Measurements from ENCODE around the gene ARHGAP35. TPM values are rescaled to one million over a fixed set of nuclear protein-coding genes. Genes with fewer than 3 reads are reported as not detected.

Gene ARHGAP35
- total and polyA plus RNA-seq, 4 donors = 11.0 to 64.4 (median 38.1) TPM

DNA sequence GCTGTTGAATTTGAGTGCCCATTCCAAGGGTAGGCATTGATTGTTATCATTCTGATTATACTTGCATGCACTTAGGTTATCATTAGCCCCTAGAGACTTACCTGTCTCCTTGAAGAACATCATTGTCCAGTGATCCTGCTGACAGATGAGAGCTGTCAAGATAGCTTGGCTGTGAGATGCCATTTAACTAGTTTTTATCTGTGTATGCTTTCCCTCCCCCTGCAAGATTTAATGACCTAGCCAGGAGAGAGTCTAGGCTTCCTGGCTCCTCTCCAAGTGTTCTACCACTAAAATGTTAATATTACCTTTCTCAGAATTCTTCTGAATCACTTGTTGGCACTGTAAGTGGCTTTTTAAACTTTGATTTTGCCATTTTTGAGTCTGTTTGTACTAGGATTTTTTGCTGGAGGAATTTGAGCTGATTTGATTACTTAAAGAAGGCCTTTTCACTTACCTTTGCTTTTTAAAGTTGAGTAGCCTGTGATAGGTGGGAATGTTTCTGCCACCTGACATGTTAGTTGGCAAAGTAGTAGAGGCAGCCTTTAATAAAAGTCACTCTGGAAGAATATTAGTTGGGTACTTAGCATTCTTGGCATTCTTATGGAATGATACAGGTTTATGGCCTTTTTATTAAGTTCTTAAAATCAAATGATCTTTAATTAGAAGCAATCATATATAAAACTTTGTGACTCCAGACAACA is 41.1 kb downstream of the ARHGAP35 start:
- Histone ChIP-seq H3K4me1 (ENCODE audit: control insufficient read depth in 1 of 2, insufficient read depth in 2 of 2, low read length in 2 of 2) (peaks cover 5 to 14% of the 10 kb centered on the region in 2 donors), H3K9me3 (ENCODE audit: control insufficient read depth, low read length) (no peaks in the 10 kb centered on the region), H3K4me3 (ENCODE audit: low read length in 2 of 2) (no peak overlapping the region), H3K27ac (ENCODE audit: low read depth in 1 of 2, low read length in 2 of 2) (no peak overlapping the region), H3K36me3 (ENCODE audit: control insufficient read depth in 1 of 2, insufficient read depth in 2 of 2, low read length in 1 of 2) (no peaks in the 10 kb centered on the region), H3K27me3 (ENCODE audit: control insufficient read depth in 1 of 2, insufficient read depth in 2 of 2, low read length in 1 of 2) (no peaks in the 10 kb centered on the region)
- no peak for ATAC-seq (ENCODE audit: low FRiP score)
- DNase-seq = no peak
- intact Hi-C loops (cut with DNase I) = loop anchor here in 1 of 2 donors (5.0 kb wide), 1 partner anchor 35 kb away; no protein-coding TSS in a partner anchor

DNA sequence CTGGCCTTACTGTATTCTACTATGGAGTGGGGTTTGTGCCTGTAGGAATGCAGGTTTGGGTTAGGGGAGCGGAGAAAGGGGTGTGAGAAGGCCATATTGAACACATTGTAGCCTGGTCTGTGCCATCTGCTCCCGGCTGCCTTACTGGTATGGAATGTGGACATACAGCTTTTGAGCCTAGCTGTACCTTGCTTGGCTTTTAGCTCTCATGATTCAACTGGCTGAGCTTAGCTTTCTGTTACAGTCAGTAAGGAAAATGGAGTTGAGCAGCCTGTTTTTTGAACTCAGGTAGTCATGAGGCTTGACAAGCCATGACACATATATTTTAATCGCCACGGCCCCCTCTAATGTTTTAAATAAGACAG is 41.6 kb downstream of the ARHGAP35 start:
- DNase-seq (no peak), ATAC-seq (ENCODE audit: low FRiP score) (no peak)
- Histone ChIP-seq H3K4me3 (ENCODE audit: low read length in 2 of 2) (no peak overlapping the region), H3K36me3 (ENCODE audit: control insufficient read depth in 1 of 2, insufficient read depth in 2 of 2, low read length in 1 of 2) (no peaks in the 10 kb centered on the region), H3K4me1 (ENCODE audit: control insufficient read depth in 1 of 2, insufficient read depth in 2 of 2, low read length in 2 of 2) (peaks cover 5 to 14% of the 10 kb centered on the region in 2 donors), H3K9me3 (ENCODE audit: control insufficient read depth, low read length) (no peaks in the 10 kb centered on the region), H3K27me3 (ENCODE audit: control insufficient read depth in 1 of 2, insufficient read depth in 2 of 2, low read length in 1 of 2) (no peaks in the 10 kb centered on the region), H3K27ac (ENCODE audit: low read depth in 1 of 2, low read length in 2 of 2) (peak overlapping the region in 1 of 2 donors; percentile 39)
- WGBS, 2 donors = 58 to 62% methylated on average over 4 of the region's 4 CpGs
- intact Hi-C loops (cut with DNase I) = loop anchor here in 1 of 2 donors (5.0 kb wide), 1 partner anchor 35 kb away; no protein-coding TSS in a partner anchor

DNA sequence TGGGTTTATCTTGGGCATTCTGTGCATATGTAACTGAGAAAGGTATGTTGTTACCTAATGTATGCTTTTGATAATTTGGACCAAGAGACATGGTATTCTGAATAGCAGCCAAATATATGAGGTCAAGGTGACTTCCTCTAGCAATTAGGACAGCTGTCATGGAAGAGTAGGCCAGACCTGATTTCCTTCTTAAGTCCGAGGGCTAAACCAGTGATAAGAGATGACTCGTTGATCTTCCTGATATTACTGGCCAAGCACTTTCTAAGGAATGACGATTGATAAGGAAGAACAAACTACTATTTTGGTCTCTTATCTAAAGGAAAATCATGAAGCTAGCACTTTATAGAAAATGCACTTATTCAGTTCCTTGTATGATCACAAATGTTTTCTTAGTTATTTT is 42.7 kb downstream of the ARHGAP35 start:
- DNase-seq (no peak), ATAC-seq (ENCODE audit: low FRiP score) (no peak)
- Histone ChIP-seq H3K4me1 (ENCODE audit: control insufficient read depth in 1 of 2, insufficient read depth in 2 of 2, low read length in 2 of 2) (peaks cover 4 to 16% of the 10 kb centered on the region in 2 donors), H3K36me3 (ENCODE audit: control insufficient read depth in 1 of 2, insufficient read depth in 2 of 2, low read length in 1 of 2) (no peaks in the 10 kb centered on the region), H3K9me3 (ENCODE audit: control insufficient read depth, low read length) (no peaks in the 10 kb centered on the region), H3K27ac (ENCODE audit: low read depth in 1 of 2, low read length in 2 of 2) (no peak overlapping the region), H3K4me3 (ENCODE audit: low read length in 2 of 2) (no peak overlapping the region), H3K27me3 (ENCODE audit: control insufficient read depth in 1 of 2, insufficient read depth in 2 of 2, low read length in 1 of 2) (no peaks in the 10 kb centered on the region)
- intact Hi-C loops (cut with DNase I) = loop anchor here in 1 of 2 donors (5.0 kb wide), 1 partner anchor 36 kb away; no protein-coding TSS in a partner anchor
- 24% methylated on average over 3 of the region's 3 CpGs for WGBS, 2 donors

DNA sequence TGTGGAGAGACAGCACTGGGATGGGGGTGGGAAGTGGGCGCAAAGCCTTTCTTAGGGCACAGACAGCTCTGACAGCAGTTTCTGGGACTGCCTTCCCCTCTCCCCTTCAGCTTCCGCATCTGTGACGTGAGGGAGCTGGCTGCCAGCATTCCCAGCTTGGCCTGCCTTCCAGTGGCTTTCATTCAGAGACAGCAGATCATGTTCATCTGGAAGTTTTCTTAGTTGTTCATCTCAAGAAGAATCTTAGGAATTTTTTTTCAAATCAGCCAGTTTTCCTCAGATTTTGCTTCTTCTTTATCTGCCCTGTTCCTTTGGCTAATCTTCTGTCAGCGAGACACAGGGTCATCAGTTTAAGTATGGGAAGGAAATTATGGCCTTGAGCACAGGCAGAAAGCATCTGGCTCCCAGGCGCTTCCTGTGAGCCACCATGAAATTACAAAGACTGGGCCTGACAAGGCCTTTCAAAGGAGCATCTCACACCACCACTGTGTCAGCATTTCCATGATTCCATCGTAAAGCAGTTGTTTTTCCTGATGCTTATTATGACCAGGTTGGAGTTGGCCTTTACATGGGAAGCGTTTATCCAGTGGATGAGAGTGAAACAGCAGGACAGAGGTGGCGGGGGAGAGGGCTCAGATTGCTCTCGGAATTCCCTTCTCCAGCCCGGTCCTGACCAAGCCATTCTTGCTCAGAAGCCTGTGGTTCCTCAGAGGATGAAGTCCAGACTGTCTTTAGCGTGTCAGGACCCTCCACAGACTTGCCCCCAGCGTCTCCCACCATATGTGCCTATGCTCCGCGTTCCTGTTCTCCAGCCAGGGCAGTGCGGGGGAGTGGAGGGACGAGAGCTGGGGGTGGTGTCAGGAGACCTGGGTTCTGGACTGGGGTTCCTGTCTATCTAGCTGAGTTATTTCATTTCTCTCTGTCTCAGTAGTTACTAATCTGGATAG is 43.6 kb downstream of the ARHGAP35 start:
- no peaks in the 10 kb centered on the region for H3K27me3 ChIP-seq (ENCODE audit: control insufficient read depth in 1 of 2, insufficient read depth in 2 of 2, low read length in 1 of 2)
- H3K4me3 ChIP-seq (ENCODE audit: low read length in 2 of 2) = no peak overlapping the region
- H3K27ac ChIP-seq (ENCODE audit: low read depth in 1 of 2, low read length in 2 of 2) = no peak overlapping the region
- no peaks in the 10 kb centered on the region for H3K36me3 ChIP-seq (ENCODE audit: control insufficient read depth in 1 of 2, insufficient read depth in 2 of 2, low read length in 1 of 2)
- DNase-seq (peak in 1 of 2 donors; percentile 60), ATAC-seq (ENCODE audit: low FRiP score) (no peak)
- H3K4me1 ChIP-seq (ENCODE audit: control insufficient read depth in 1 of 2, insufficient read depth in 2 of 2, low read length in 2 of 2) = peaks cover 3 to 10% of the 10 kb centered on the region in 2 donors
- H3K9me3 ChIP-seq (ENCODE audit: control insufficient read depth, low read length) = no peaks in the 10 kb centered on the region
- intact Hi-C loops (cut with DNase I) = loop anchor here in 1 of 2 donors (5.0 kb wide), 1 partner anchor 37 kb away; no protein-coding TSS in a partner anchor
- WGBS, 2 donors = 82 to 83% methylated on average over 16 of the region's 16 CpGs

DNA sequence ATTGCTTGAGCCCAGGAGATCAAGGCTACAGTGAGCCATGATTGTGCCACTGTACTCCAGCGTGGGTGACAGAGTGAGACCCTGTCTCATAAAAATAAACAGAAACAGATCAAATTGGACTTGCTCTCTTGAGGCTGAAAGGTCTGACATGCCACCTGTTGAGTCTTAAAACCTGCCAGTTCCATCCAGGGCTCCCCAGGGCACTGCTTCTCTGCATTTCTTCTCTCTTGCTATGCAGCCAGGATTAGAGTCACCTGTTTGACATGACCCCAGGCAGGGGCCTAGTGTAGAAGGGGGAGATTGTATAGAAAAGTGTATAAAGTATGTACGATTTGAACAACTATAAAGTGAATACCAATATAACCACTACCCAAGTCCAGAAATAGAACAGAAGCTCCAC is 45.4 kb downstream of the ARHGAP35 start:
- no peaks in the 10 kb centered on the region for H3K9me3 ChIP-seq (ENCODE audit: control insufficient read depth, low read length)
- H3K36me3 ChIP-seq (ENCODE audit: control insufficient read depth in 1 of 2, insufficient read depth in 2 of 2, low read length in 1 of 2) = no peaks in the 10 kb centered on the region
- DNase-seq (no peak), ATAC-seq (ENCODE audit: low FRiP score) (no peak)
- no peaks in the 10 kb centered on the region for H3K27me3 ChIP-seq (ENCODE audit: control insufficient read depth in 1 of 2, insufficient read depth in 2 of 2, low read length in 1 of 2)
- intact Hi-C loops (cut with DNase I) = no loop called here
- 73 to 82% methylated on average over 2 of the region's 2 CpGs for WGBS, 2 donors
- H3K4me3 ChIP-seq (ENCODE audit: low read length in 2 of 2) = no peak overlapping the region
- H3K4me1 ChIP-seq (ENCODE audit: control insufficient read depth in 1 of 2, insufficient read depth in 2 of 2, low read length in 2 of 2) = peaks cover 5 to 10% of the 10 kb centered on the region in 2 donors
- no peak overlapping the region for H3K27ac ChIP-seq (ENCODE audit: low read depth in 1 of 2, low read length in 2 of 2)

DNA sequence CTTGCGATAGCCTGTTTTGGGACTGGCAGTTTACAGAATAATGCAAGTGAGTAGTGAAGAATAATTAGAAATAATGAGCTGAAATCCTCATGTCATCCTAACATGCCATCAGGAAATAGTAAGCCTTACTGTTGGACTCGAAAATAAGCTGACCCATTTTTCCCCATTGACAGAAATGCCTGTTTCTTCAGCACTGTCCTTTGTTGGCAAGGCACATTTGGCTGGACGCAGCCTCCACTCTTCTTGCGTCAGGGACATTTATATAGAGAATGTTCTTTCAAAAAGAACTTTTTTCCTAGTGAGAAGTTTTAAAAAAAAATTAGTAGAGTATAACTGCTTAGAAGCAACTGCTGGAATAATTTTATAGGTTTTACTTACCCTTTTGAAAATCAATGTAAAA is 47.1 kb downstream of the ARHGAP35 start:
- Histone ChIP-seq H3K9me3 (ENCODE audit: control insufficient read depth, low read length) (no peaks in the 10 kb centered on the region), H3K4me1 (ENCODE audit: control insufficient read depth in 1 of 2, insufficient read depth in 2 of 2, low read length in 2 of 2) (peaks cover 4 to 5% of the 10 kb centered on the region in 2 donors), H3K27me3 (ENCODE audit: control insufficient read depth in 1 of 2, insufficient read depth in 2 of 2, low read length in 1 of 2) (no peaks in the 10 kb centered on the region), H3K27ac (ENCODE audit: low read depth in 1 of 2, low read length in 2 of 2) (no peak overlapping the region), H3K4me3 (ENCODE audit: low read length in 2 of 2) (no peak overlapping the region), H3K36me3 (ENCODE audit: control insufficient read depth in 1 of 2, insufficient read depth in 2 of 2, low read length in 1 of 2) (no peaks in the 10 kb centered on the region)
- 27 to 35% methylated on average over 4 of the region's 4 CpGs for WGBS, 2 donors
- ATAC-seq (ENCODE audit: low FRiP score) = no peak
- intact Hi-C loops (cut with DNase I) = no loop called here
- no peak for DNase-seq

DNA sequence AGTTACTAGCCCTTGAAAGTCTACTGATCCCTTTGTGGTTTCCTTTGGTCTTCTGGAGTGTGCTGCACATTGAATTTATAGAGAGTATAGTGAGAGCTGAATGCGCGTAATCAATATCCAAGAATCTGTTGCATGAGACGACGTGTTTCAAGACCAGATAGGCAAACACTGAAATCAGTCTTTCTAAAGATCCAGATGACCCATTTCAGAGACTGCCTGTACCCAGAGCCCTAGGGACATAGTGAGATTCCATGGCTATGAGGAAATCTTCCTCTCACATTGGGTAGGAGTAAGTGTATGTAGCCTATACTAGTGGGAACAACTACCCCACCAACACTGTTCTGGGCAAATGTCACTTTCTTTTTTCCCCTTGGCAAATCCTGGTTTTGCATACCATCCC is 48.6 kb downstream of the ARHGAP35 start:
- Histone ChIP-seq H3K4me3 (ENCODE audit: low read length in 2 of 2) (no peak overlapping the region), H3K27ac (ENCODE audit: low read depth in 1 of 2, low read length in 2 of 2) (no peak overlapping the region), H3K36me3 (ENCODE audit: control insufficient read depth in 1 of 2, insufficient read depth in 2 of 2, low read length in 1 of 2) (no peaks in the 10 kb centered on the region), H3K4me1 (ENCODE audit: control insufficient read depth in 1 of 2, insufficient read depth in 2 of 2, low read length in 2 of 2) (peaks cover 2 to 3% of the 10 kb centered on the region in 2 donors), H3K27me3 (ENCODE audit: control insufficient read depth in 1 of 2, insufficient read depth in 2 of 2, low read length in 1 of 2) (no peaks in the 10 kb centered on the region), H3K9me3 (ENCODE audit: control insufficient read depth, low read length) (no peaks in the 10 kb centered on the region)
- WGBS, 2 donors = 89 to 91% methylated on average over 4 of the region's 4 CpGs
- intact Hi-C loops (cut with DNase I) = no loop called here
- ATAC-seq (ENCODE audit: low FRiP score) (no peak), DNase-seq (no peak)
